Uterus (tissue), 2 donors: ENCODE data around the gene ZNF341.
"Not testable (repeated sequence)": the region's sequence is repeated elsewhere in the genome, so short reads cannot be mapped to it uniquely, and the experiment has no call there.

Experiments used
- CTCF ChIP-seq, 4 experiments: fragments of 200-600 bp in 2 of 4; fragments of 450-650 bp in 2 of 4; sonication (generic) in 2 of 4; IDR thresholded peaks; one replicate each; pipeline ENCODE4 v1.5.1; 2016 to 2019; ENCODE audit warnings: antibody characterized with exemption in 4 of 4, mild to moderate bottlenecking in 2 of 4, moderate library complexity in 1 of 4
- POLR2A ChIP-seq, 2 donors: fragments of 450-650 bp; IDR thresholded peaks; one replicate each; pipeline ENCODE4 v1.6.1; 2016; ENCODE audit warnings: antibody characterized with exemption in 2 of 2, mild to moderate bottlenecking in 1 of 2, moderate library complexity in 1 of 2

GRCh38 chr20:33698966-33699365, 32.8 kb upstream of the ZNF341 start:
- TF ChIP-seq CTCF, POLR2A (IDR thresholded peaks at IDR 0.05): not testable (repeated sequence)
